Right renal pelvis (tissue), 4 donors: ENCODE results near the gene PITPNM1. TPM values are rescaled to one million over a fixed set of nuclear protein-coding genes. Genes with fewer than 3 reads are reported as not detected.
"Not testable (repeated sequence)": the region's sequence is repeated elsewhere in the genome, so short reads cannot be mapped to it uniquely, and the experiment has no call there.

ENCODE experiments used
- DNase-seq, 4 donors: peaks; one replicate each; pipeline ENCODE4 v3.0.0-alpha.2; 2013; ENCODE audit warnings: low read depth in 4 of 4, low spot score in 3 of 4, missing footprints in 1 of 4
- polyA plus RNA-seq, 4 donors: library from polyadenylated mRNA; unstranded; fragments of 120-200 nt; gene quantifications; one replicate each; pipeline ENCODE4 v1.2.1, GENCODE V29; 2013; ENCODE audit not compliant: insufficient read length in 4 of 4

PITPNM1 gene
- 10 to 100 TPM; 25.7 to 43.7 (median 32.1) TPM for polyA plus RNA-seq

- DNase-seq = peak in 2 of 4 donors; percentile 33 to 35
Measured at GRCh38 chr11:67504950-67505581, at the start of gene PITPNM1. PITPNM1 (minus strand) TSS chr11:67505363; CDS start chr11:67504180, 1,183 bp downstream.

- DNase-seq = not testable (repeated sequence)
Measured at GRCh38 chr11:67551697-67552096, 46.5 kb upstream of the PITPNM1 start.

GRCh38 chr11:67551127-67551526 lies 46.0 kb upstream of the PITPNM1 start:
- DNase-seq = no peak

GRCh38 chr11:67548555-67549110 lies 43.5 kb upstream of the PITPNM1 start:
- no peak for DNase-seq

GRCh38 chr11:67548112-67548511 lies 42.9 kb upstream of the PITPNM1 start:
- DNase-seq = not testable (repeated sequence)

- DNase-seq = peak in 1 of 4 donors; percentile 12
Measured at GRCh38 chr11:67545280-67545679, 40.1 kb upstream of the PITPNM1 start.

GRCh38 chr11:67544616-67545242 lies 39.6 kb upstream of the PITPNM1 start:
- peak in 1 of 4 donors; percentile 15 for DNase-seq

- DNase-seq = no peak
Measured at GRCh38 chr11:67543585-67543984, 38.4 kb upstream of the PITPNM1 start.

- no peak for DNase-seq
Measured at GRCh38 chr11:67542971-67543370, 37.8 kb upstream of the PITPNM1 start.

- DNase-seq = no peak
Measured at GRCh38 chr11:67542169-67542568, 37.0 kb upstream of the PITPNM1 start.

GRCh38 chr11:67541198-67541597 lies 36.0 kb upstream of the PITPNM1 start:
- DNase-seq = no peak

GRCh38 chr11:67539550-67539949 lies 34.4 kb upstream of the PITPNM1 start:
- no peak for DNase-seq

- no peak for DNase-seq
Measured at GRCh38 chr11:67538823-67539505, 33.8 kb upstream of the PITPNM1 start.

- DNase-seq = no peak
Measured at GRCh38 chr11:67538306-67538705, 33.1 kb upstream of the PITPNM1 start.

- no peak for DNase-seq
Measured at GRCh38 chr11:67535561-67535960, 30.4 kb upstream of the PITPNM1 start.

GRCh38 chr11:67534070-67534679 lies 29.0 kb upstream of the PITPNM1 start:
- DNase-seq = no peak

GRCh38 chr11:67532889-67533288 lies 27.7 kb upstream of the PITPNM1 start:
- no peak for DNase-seq

- no peak for DNase-seq
Measured at GRCh38 chr11:67530282-67530592, 25.1 kb upstream of the PITPNM1 start.

- no peak for DNase-seq
Measured at GRCh38 chr11:67528376-67528775, 23.2 kb upstream of the PITPNM1 start.

GRCh38 chr11:67525275-67525976 lies 20.3 kb upstream of the PITPNM1 start:
- DNase-seq = no peak

GRCh38 chr11:67524480-67524808 lies 19.3 kb upstream of the PITPNM1 start:
- DNase-seq = no peak
